SH-SY5Y (cell line): ENCODE results near the gene ZMYND11.

Source experiments
- GATA2 ChIP-seq: IDR thresholded peaks from 2 replicates; pipeline ENCODE4 v1.6.1; 2011; ENCODE audit warnings: mild to moderate bottlenecking, low read depth, low read length
- GATA3 ChIP-seq: IDR thresholded peaks from 2 replicates; pipeline ENCODE4 v1.6.1; 2011; ENCODE audit warnings: low read depth, mild to moderate bottlenecking, low read length, moderate library complexity

DNA sequence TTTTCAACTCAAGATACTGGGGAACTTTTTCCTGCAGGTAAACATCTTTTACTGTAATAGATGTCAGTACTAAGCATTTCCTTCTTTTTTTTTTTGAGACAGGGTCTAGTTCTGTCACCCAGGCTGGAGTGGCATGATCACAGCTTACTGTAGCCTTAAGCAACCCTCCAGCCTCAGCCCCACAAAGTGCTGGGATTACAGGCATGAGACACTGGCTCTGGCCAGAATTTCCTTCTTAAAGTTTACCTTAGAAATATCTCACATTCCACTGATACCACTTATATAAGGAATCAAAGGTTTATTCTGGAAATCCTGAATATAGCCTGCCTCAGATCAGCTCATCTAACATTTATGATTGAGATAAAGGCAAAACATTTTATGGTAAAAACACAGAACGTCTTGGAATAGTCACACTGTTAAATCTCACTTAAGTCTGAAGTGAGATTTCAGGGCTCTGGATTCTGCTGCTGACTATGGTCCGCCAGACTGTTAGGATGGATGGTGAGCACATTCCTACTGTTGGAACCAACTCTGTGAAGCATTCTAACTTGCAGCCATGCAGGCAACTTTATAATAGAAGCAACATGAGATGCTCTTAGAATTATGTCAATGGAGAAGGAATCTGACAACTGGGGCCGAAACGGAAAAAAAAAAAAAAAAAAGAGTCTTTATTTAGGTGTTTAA lies 151.9 kb downstream of the ZMYND11 start:
- TF ChIP-seq GATA2 (no peak), GATA3 (no peak)
